ENCODE measurements around the gene DDAH2.

The DDAH2 gene

GRCh38 chr6:31728767-31729514 lies at the start of gene DDAH2:
TSS of gene DDAH2 (minus strand) at chr6:31729299. CDS start at chr6:31729161, 138 bp downstream.
- DNase-seq (ENCODE audit: low read depth in 2 of 2), result no peak

- DNase-seq (ENCODE audit: low read depth in 2 of 2), result no peak
These were observed 49.1 kb upstream of the DDAH2 start for GRCh38 chr6:31778193-31778592.

- DNase-seq (ENCODE audit: low read depth in 2 of 2), result no peak
These were observed 48.6 kb upstream of the DDAH2 start for GRCh38 chr6:31777667-31778050.

- peak; percentile 77 to 84 for DNase-seq (ENCODE audit: low read depth in 2 of 2)
These were observed 48.0 kb upstream of the DDAH2 start, which contains the start of gene VWA7 for GRCh38 chr6:31776989-31777666. TSS of gene VWA7 (minus strand) at chr6:31777328. CDS start at chr6:31776779, 549 bp downstream.

- DNase-seq (ENCODE audit: low read depth in 2 of 2), result no peak
These were observed 47.4 kb upstream of the DDAH2 start for GRCh38 chr6:31776485-31776988.

GRCh38 chr6:31775633-31776484 lies 46.8 kb upstream of the DDAH2 start:
- no peak for DNase-seq (ENCODE audit: low read depth in 2 of 2)

GRCh38 chr6:31775184-31775583 lies 46.1 kb upstream of the DDAH2 start:
- DNase-seq (ENCODE audit: low read depth in 2 of 2), result no peak

DNA sequence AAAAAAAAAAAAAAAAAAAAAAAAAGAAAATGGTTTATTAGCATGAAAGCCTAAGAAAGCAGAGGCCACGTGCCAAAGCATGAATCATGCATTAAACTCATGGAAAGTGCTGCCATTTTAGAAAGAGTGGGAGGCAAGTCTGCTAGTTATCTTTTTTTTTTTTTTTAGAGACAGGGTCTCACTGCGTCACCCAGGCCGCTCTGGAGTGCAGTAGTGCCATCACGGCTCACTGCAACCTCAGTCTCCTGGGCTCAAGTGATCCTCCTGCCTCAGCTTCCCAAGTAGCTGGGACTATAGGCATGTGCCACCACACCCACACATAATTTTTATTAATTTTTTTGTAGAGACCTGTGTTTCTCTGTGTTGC lies 42.9 kb upstream of the DDAH2 start:
- no peak for DNase-seq (ENCODE audit: low read depth in 2 of 2)

GRCh38 chr6:31770860-31771259 lies 41.8 kb upstream of the DDAH2 start:
- DNase-seq (ENCODE audit: low read depth in 2 of 2), result no peak

DNA sequence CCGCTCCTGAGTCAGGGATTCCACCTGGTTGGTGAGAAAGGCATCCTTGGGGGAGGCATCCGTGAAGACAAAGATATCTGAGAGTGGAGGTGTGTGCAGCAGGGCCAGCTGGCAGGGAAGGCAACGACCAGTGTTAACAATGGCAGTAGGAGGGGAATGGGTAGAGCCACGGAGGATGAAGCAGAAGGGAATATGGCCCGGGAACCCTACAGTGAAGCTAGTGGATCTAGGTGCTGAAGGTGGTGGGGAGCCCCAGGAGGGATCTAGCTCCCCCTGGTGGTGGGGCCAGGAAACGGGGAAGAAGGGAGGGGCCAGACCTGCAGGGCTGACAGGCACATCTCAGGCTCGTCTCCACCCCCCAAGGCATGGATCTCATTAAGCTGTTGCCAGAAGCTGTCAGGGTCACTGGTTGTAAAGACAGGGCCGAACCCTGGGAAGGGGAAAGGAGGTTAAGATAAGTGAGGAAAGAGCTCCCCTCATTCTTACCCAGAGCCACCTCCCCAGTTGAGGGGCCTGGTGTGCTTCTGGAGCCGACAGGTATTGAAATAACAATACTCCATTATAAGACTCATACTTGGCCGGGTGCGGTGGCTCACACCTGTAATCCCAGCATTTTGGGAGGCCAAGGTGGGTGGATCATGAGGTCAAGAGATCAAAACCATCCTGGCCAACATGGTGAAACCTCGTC lies 40.7 kb upstream of the DDAH2 start:
- DNase-seq (ENCODE audit: low read depth in 2 of 2), result peak; percentile 65 to 74

DNA sequence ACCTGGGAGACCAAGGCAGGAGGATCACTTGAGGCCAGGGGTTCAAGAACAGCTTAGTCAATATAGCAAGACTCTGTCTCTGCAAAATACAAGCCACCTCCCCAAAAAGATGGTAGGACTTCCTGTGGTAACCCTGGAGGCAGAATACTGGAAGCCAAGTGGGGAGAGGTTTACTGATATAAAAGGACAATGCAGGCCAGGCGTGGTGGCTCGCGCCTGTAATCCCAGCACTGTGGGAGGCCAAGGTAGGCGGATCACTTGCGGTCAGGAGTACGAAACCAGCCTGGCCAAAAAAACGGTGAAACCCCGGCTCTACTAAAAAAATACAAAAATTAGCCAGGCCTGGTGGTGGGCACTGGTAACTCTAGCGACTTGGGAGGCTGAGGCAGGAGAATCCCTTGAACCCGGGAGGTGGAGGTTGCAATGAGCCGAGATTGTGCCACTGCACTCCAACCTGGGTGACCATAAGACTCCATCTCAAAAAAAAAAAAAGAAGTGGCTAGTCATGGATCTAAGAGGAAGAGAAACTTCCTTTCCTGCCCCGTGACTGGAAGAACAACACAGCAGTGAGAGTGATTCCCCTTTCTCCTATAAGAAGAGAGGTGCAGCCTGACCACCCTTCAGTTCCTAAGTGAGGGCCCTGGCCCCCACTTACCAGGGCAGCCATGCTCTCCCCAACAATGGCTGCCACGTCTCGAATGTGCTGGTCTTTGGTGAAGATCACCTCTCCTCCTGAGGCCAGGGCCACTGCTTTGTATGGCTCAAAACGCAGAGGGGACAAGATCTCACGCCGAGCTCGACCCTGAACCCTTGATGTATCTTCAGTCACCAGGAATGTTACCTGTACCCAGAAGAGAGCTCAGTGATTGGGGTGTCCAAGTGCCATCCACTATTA lies 39.5 kb upstream of the DDAH2 start:
- DNase-seq (ENCODE audit: low read depth in 2 of 2), result no peak

GRCh38 chr6:31767096-31767645 lies 38.1 kb upstream of the DDAH2 start:
- no peak for DNase-seq (ENCODE audit: low read depth in 2 of 2)

DNA sequence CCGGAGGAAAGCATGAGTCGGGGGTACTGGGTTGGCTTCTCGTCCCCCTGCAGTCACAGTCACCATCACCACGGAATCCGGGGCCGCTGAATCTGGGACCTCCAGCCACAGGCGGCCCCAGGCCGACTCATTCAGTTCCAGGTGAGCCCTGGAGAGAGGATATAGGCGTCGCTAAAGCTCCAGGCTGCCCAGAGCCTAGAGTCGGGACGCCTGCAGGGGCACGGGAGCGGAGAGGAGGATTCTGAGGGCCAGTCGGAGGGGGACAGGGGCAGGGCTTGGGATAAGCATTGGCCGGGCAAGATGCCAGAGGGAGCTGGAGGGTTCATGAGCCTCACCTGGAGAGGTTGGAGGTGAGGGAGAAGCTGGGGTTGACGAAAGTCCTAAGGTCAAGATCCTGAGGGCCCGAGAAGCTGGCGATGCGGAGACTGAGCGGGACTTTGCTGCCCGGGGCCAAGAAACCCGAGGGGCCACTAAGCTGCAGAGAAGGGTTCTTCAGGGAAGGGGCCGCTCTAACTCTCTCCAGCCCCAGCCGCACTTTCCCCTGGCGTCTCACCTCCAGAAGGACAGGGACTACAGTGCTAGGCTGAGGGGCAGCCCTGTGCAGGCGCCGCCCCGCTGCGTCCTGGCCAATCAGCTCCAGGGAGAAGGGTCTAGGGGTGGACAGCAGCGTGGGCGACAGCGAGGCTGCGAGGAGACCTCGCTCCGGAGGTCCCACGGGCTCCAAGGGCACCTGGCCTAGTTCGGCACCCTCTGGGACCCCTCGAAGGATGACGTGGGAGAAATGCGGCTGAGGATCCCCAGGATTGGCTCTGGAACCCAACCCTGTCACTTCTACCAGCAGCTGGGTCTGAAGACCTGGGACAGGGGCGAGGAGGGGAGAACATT lies 37.1 kb upstream of the DDAH2 start:
- no peak for DNase-seq (ENCODE audit: low read depth in 2 of 2)

DNA sequence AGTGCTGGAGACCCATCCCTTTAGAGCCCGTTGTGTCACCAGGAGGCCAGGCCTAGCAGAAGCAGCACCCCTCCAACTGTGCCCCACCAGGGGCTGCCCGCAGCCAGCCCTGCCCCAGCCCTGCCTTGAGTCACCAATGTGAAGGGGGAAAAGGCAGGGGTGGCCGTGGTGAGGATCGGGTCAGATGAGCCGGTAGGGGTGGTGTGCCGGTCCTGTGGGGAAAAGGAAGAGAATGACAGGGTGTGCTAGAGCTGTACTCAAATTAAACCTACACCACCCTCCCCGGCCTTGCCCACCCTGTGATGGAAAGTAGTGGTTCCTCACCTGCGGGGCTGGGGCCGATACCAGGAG lies 36.4 kb upstream of the DDAH2 start:
- no peak for DNase-seq (ENCODE audit: low read depth in 2 of 2)

- DNase-seq (ENCODE audit: low read depth in 2 of 2), result no peak
These were observed 35.1 kb upstream of the DDAH2 start for GRCh38 chr6:31764198-31764597.

DNA sequence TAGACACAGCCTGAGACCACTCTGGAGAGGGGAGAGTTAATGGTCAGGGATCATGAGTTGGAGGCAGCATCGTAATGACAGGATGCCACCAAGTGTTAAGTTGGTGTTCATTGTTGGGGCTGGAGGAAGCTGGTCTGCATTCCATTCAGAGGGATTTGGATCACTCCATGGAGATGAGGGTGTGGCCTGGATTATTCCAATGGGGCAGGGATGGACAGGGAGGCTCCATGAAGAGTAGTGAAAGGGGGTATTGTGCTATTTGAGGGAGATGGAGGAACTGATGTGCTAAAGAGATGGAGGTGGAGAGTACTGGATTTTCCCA lies 34.5 kb upstream of the DDAH2 start:
- no peak for DNase-seq (ENCODE audit: low read depth in 2 of 2)

DNA sequence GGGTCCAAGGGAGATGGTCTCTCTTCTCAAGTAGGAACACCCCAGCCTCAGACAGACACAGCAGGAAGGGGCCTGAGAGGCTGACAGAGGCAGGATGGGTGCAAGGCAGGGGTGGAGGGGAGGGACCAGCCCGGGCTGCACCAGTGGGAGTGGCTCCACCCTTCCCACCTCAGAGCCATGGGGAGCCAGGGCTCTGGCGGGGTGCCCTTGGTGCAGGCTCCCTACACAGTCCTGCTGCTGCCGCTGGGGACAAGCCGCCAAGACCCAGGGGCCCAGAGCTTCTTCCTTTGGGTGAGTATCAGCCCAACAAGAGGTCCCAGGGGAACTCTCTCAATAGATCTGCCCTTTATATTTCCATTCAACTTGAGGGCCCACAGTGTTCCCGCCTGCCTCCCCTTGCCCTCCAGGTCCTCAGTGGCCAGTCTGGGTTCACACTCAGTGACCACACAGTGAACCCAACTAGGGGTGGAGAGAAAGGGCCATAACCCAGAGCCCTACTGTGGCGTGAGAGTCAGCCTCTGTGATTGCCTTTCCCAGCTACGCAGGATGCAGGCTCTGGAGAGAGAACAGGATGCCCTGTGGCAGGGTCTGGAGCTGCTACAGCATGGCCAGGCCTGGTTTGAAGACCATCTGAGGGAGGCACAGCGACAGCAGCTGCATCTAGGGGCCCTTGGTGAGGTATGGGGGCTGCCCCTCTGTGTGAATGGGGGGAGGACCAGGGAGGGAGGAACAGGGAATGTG lies 33.9 kb upstream of the DDAH2 start:
- DNase-seq (ENCODE audit: low read depth in 2 of 2), result no peak

DNA sequence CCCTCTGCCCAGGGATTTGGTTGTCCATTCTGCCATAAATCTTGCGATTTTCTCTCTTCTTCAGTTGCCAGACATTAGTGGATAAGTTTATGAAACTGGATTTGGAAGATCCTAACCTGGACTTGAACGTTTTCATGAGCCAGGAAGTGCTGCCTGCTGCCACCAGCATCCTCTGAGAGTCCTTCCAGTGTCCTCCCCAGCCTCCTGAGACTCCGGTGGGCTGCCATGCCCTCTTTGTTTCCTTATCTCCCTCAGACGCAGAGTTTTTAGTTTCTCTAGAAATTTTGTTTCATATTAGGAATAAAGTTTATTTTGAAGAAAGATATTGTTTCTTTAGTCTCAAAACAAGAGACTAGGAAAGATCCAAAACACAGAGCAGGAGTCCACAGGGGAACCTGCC lies 33.3 kb upstream of the DDAH2 start, which contains the start of gene SAPCD1:
SAPCD1 (plus strand) TSS at position 301 of the 400 bp plus-strand sequence. CDS start 399 bp downstream, outside the sequence.
- no peak for DNase-seq (ENCODE audit: low read depth in 2 of 2)

GRCh38 chr6:31761343-31761742 lies 32.2 kb upstream of the DDAH2 start:
- DNase-seq (ENCODE audit: low read depth in 2 of 2), result no peak
